Lung (tissue), 12 donors: ENCODE results near the gene PLCH1. TPM values are rescaled to one million over a fixed set of nuclear protein-coding genes. Genes with fewer than 3 reads are reported as not detected.

Source experiments
- ATAC-seq: fragments of 200-7000 bp; cut with Tn5 transposase; one replicate; pipeline ENCODE4 v1.9.1; 2020; ENCODE audit warnings: moderate number of reproducible peaks; ENCODE audit not compliant: insufficient read depth, low FRiP score
- DNase-seq, 3 donors: peaks; one replicate each; pipeline ENCODE4 v3.0.0-alpha.2; 2013 to 2017
- H3K27ac ChIP-seq, 2 donors: one replicate each; pipeline ENCODE4 v1.5.1; 2013; ENCODE audit warnings: mild to moderate bottlenecking in 2 of 2, moderate library complexity in 2 of 2, control low read depth in 1 of 2, inconsistent platforms in 1 of 2, low read depth in 1 of 2, low read length in 1 of 2
- H3K27me3 ChIP-seq, 3 donors: one replicate each; pipeline ENCODE4 v1.5.1; 2013; ENCODE audit warnings: low read length in 2 of 3; ENCODE audit not compliant: control insufficient read depth in 3 of 3, insufficient read depth in 3 of 3
- H3K36me3 ChIP-seq, 4 donors: one replicate each; pipeline ENCODE4 v1.5.1; 2013; ENCODE audit warnings: low read length in 4 of 4, mild to moderate bottlenecking in 1 of 4, moderate library complexity in 1 of 4; ENCODE audit not compliant: control insufficient read depth in 4 of 4, insufficient read depth in 4 of 4
- H3K4me1 ChIP-seq, 5 donors: one replicate each; pipeline ENCODE4 v1.5.1; 2013; ENCODE audit warnings: low read length in 5 of 5, mild to moderate bottlenecking in 2 of 5, moderate library complexity in 1 of 5; ENCODE audit not compliant: control insufficient read depth in 5 of 5, insufficient read depth in 5 of 5
- H3K4me3 ChIP-seq: one replicate; pipeline ENCODE4 v1.5.1; 2013; ENCODE audit warnings: mild to moderate bottlenecking, control low read depth, moderate library complexity
- H3K9ac ChIP-seq, 2 donors: one replicate each; pipeline ENCODE4 v1.5.1; 2013; ENCODE audit warnings: low read length in 2 of 2, control low read depth in 1 of 2; ENCODE audit not compliant: insufficient read depth in 1 of 2
- H3K9me3 ChIP-seq, 4 donors: one replicate each; pipeline ENCODE4 v1.5.1; 2013; ENCODE audit warnings: low read length in 3 of 4, mild to moderate bottlenecking in 1 of 4, moderate library complexity in 1 of 4; ENCODE audit not compliant: control insufficient read depth in 4 of 4, insufficient read depth in 3 of 4
- WGBS, 2 donors: extraction: QIAGEN DNeasy Blood & Tissue Kit; methylation state at CpG; one replicate each; pipeline ENCODE4 v1.1.7; 2013; 5-methylcytosine and 5-hydroxymethylcytosine counted together
- polyA plus RNA-seq, 2 donors: library from polyadenylated mRNA; stranded (reverse); fragments of 200-250 nt; gene quantifications; one replicate each; pipeline ENCODE4 v1.2.1, GENCODE V29; 2013
- total RNA-seq, 2 donors: library from RNA; depleted of rRNA in 1 of 2; stranded (reverse); fragments of >200 nt in 1 of 2; gene quantifications; one replicate each; pipeline ENCODE4 v1.2.1, GENCODE V29; 2014 to 2021
- TF ChIP-seq, protein P1 (sequence below): IDR thresholded peaks from 2 replicates; pipeline ENCODE4 v1.5.1; 2012; ENCODE audit warnings: mild to moderate bottlenecking; ENCODE audit errors: control extremely low read depth, extremely low read depth
- donor health status: control.
- donor health status: control.
- donor health status: Bipolar disorder and iron deficiency.
- donor health status: healthy.
- donor health status: DM: yes; HTN: yes; CAD: no.

PLCH1 gene
- total and polyA plus RNA-seq, 4 donors = 2.5 to 22.8 (median 9.1) TPM

DNA sequence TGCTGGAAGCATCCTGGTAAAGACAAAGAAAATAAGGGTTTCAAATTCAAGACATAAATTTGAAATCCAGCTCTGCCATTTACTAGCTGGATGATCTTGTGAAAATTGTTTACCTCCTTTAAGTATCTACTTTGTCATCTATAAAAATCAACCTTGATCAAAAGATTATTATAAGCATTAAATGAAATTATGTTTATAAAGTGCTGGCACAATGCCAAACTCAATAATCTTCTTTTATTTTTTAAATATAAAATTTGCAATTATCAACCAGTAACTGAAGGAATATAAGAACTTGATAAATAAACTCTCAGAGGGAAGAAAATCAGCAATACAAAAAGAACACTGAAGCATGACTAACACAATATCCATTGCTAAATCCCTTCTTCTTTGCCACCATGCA lies 35.4 kb upstream of the PLCH1 start:
- H3K9ac ChIP-seq = no peak overlapping the region
- H3K36me3 ChIP-seq = peaks cover 0 to 4% (median 2%) of the 10 kb centered on the region in 4 donors
- H3K4me3 ChIP-seq = no peak overlapping the region
- ATAC-seq (no peak), DNase-seq (no peak)
- peaks cover 0 to 3% (median 3%) of the 10 kb centered on the region in 4 donors for H3K9me3 ChIP-seq
- TF ChIP-seq, protein P1, sequence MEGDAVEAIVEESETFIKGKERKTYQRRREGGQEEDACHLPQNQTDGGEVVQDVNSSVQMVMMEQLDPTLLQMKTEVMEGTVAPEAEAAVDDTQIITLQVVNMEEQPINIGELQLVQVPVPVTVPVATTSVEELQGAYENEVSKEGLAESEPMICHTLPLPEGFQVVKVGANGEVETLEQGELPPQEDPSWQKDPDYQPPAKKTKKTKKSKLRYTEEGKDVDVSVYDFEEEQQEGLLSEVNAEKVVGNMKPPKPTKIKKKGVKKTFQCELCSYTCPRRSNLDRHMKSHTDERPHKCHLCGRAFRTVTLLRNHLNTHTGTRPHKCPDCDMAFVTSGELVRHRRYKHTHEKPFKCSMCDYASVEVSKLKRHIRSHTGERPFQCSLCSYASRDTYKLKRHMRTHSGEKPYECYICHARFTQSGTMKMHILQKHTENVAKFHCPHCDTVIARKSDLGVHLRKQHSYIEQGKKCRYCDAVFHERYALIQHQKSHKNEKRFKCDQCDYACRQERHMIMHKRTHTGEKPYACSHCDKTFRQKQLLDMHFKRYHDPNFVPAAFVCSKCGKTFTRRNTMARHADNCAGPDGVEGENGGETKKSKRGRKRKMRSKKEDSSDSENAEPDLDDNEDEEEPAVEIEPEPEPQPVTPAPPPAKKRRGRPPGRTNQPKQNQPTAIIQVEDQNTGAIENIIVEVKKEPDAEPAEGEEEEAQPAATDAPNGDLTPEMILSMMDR = no peak
- H3K27me3 ChIP-seq = no peaks in the 10 kb centered on the region
- H3K27ac ChIP-seq = no peak overlapping the region
- no peaks in the 10 kb centered on the region for H3K4me1 ChIP-seq

DNA sequence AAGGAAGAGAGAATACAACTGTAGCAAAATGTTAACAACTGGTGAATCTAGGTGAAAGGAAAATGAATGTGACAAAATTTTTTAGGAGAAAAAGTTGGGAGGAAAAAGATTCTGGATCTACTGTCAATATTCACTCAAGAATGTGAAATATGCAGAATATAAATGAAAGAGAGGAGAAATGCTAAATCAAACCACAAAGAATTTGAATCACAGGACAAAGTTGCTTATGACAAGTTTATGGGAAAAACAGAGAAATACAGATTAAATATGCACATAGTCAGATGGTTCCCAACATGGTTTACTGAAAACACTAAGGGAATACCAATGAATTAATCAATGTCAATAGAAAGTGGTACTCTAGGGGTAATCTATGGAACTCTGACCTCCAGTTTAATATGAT lies 33.6 kb upstream of the PLCH1 start:
- peaks cover 0 to 9% (median 0%) of the 10 kb centered on the region in 5 donors for H3K4me1 ChIP-seq
- TF ChIP-seq, protein P1 = no peak
- no peak for DNase-seq
- H3K9ac ChIP-seq = no peak overlapping the region
- no peak overlapping the region for H3K4me3 ChIP-seq
- H3K9me3 ChIP-seq = peaks cover 0 to 3% (median 3%) of the 10 kb centered on the region in 4 donors
- no peaks in the 10 kb centered on the region for H3K27me3 ChIP-seq
- H3K36me3 ChIP-seq = peaks cover 0 to 7% (median 3%) of the 10 kb centered on the region in 4 donors
- H3K27ac ChIP-seq = no peak overlapping the region
- no peak for ATAC-seq

DNA sequence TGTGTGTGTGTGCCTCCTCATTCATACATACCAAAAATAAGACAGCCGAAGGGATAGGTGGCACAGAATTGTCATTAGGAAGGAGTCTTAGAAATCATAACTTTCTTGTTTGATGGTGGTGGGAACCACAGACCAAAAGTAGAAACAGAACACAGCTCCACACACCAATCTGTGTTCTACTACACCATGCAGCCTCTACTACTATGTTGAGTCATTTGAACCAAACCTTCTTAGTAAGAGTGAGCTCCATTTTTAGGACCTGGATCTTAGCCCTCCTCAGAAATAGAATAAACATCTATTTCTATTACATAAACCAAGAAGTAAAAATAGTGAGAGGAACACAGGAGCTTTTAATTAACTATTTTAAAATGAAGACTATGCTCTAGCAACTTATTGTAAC lies 27.9 kb upstream of the PLCH1 start:
- Histone ChIP-seq H3K4me1 (peaks cover 0 to 17% (median 0%) of the 10 kb centered on the region in 5 donors), H3K27ac (no peak overlapping the region), H3K27me3 (no peaks in the 10 kb centered on the region), H3K9me3 (peaks cover 0 to 7% (median 0%) of the 10 kb centered on the region in 4 donors), H3K36me3 (peaks cover 3 to 11% (median 6%) of the 10 kb centered on the region in 4 donors), H3K9ac (no peak overlapping the region), H3K4me3 (no peak overlapping the region)
- ATAC-seq (no peak), DNase-seq (peak in 1 of 3 donors; percentile 30)
- 90 to 91% methylated on average over 1 of the region's 1 CpG for whole genome bisulfite sequencing, 2 donors
- TF ChIP-seq, protein P1 = no peak

DNA sequence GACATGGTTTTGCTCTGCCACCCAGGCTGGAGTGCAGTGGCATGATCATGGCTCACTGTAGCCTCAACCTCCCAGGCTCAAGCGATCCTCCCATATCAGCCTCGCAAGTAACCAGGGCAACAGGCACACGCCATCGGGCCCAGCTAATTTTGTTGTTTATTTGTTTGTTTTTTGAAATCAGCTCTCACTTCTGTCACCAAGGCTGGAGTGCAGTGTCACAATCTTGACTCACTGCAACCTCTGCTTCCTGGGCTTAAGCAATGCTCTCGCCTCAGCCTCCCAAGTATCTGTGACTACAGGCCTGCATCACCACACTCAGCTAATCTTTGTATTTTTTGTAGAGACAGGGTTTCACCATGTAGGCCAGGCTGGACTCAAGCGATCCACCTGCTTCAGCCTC lies 26.3 kb upstream of the PLCH1 start:
- Histone ChIP-seq H3K9ac (no peak overlapping the region), H3K4me3 (no peak overlapping the region), H3K9me3 (peaks cover 0 to 7% (median 0%) of the 10 kb centered on the region in 4 donors), H3K27me3 (no peaks in the 10 kb centered on the region), H3K4me1 (peaks cover 0 to 17% (median 0%) of the 10 kb centered on the region in 5 donors), H3K27ac (no peak overlapping the region), H3K36me3 (peaks cover 3 to 11% (median 7%) of the 10 kb centered on the region in 4 donors)
- TF ChIP-seq, protein P1 = no peak
- 87 to 91% methylated on average over 6 of the region's 6 CpGs for WGBS, 2 donors
- DNase-seq (no peak), ATAC-seq (no peak)
